Left lung (tissue), 10 donors: ENCODE data around the gene AXIN1. TPM values are rescaled to one million over a fixed set of nuclear protein-coding genes. Genes with fewer than 3 reads are reported as not detected.

ENCODE experiments used
- ATAC-seq: fragments of 200-7000 bp; cut with Tn5 transposase; one replicate; pipeline ENCODE4 v1.9.1; 2020; ENCODE audit warnings: moderate library complexity
- DNase-seq, 4 donors: peaks; one replicate each; pipeline ENCODE4 v3.0.0-alpha.2; 2013 to 2020
- H3K27ac ChIP-seq, 2 donors: fragments of 200-600 bp; sonication (generic) in 1 of 2; one replicate each; pipeline versions ENCODE4 v1.5.0 to v1.8.0; 2020 to 2021
- H3K27me3 ChIP-seq, 2 donors: fragments of 200-600 bp; sonication (generic) in 1 of 2; one replicate each; pipeline versions ENCODE4 v1.5.0 to v1.8.0; 2020 to 2021
- H3K36me3 ChIP-seq, 2 donors: fragments of 200-600 bp; sonication (generic) in 1 of 2; one replicate each; pipeline versions ENCODE4 v1.5.0 to v1.8.0; 2020 to 2021
- H3K4me1 ChIP-seq, 2 donors: fragments of 200-600 bp; one replicate each; pipeline ENCODE4 v1.8.0; 2021
- H3K4me3 ChIP-seq, 2 donors: fragments of 200-600 bp; sonication (generic) in 1 of 2; one replicate each; pipeline versions ENCODE4 v1.5.0 to v1.8.0; 2020 to 2021; ENCODE audit warnings: mild to moderate bottlenecking in 1 of 2
- H3K9me3 ChIP-seq, 2 donors: fragments of 200-600 bp; sonication (generic) in 1 of 2; one replicate each; pipeline versions ENCODE4 v1.5.0 to v1.8.0; 2020 to 2021
- intact Hi-C, 2 donors: fragments of 100-400 bp; cut with DNase I; formaldehyde crosslinking; loops; one replicate each; pipeline versions ENCODE4 v1.11.2 to v1.14.2; 2022
- polyA plus RNA-seq, 6 donors: library from polyadenylated mRNA; unstranded; fragments of 120-200 nt; gene quantifications; one replicate each; pipeline ENCODE4 v1.2.1, GENCODE V29; 2013; ENCODE audit not compliant: insufficient read length in 6 of 6
- total RNA-seq, 2 donors: library from RNA; stranded (reverse); fragmentation: NEBNext Ultra II Directional; extraction: Animal tissue kit (Norgen Biotek cat#: 25700); gene quantifications; one replicate each; pipeline ENCODE4 v1.2.1, GENCODE V29; 2021
- TF ChIP-seq, protein P1 (sequence below), 2 donors: fragments of 200-600 bp; sonication (generic) in 1 of 2; IDR thresholded peaks; one replicate each; pipeline versions ENCODE4 v1.5.0 to v1.8.0; 2021; ENCODE audit warnings: antibody characterized with exemption in 2 of 2
- donor health status: DM: no; HTN: yes; CAD: no.
- donor health status: DM: no; HTN: no; CAD: no.

AXIN1 gene
- total and polyA plus RNA-seq, 8 donors = 14.0 to 23.4 (median 18.0) TPM

DNA sequence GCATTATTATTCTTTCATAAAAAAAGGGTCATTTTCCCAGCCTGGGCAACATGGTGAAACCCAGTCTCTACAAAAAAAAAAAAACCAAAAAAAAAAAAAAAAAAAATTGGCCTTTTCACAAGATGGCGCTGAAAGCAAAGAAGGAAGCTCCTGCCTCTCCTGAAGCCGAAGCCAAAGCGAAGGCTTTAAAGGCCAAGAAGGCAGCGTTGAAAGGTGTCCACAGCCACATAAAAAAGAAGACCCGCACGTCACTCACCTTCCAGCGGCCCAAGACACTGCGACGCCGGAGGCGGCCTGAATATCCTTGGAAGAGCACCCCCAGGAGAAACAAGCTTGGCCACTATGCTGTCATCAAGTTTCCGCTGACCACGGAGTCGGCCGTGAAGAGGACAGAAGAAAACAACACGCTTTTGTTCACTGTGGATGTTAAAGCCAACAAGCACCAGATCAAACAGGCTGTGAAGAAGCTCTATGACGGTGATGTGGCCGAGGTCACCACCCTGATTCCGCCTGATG lies 34.2 kb upstream of the AXIN1 start:
- Histone ChIP-seq H3K27ac (no peak overlapping the region), H3K4me3 (no peak overlapping the region), H3K36me3 (no peaks in the 10 kb centered on the region), H3K27me3 (no peaks in the 10 kb centered on the region), H3K4me1 (peaks cover 0 to 21% of the 10 kb centered on the region in 2 donors), H3K9me3 (no peaks in the 10 kb centered on the region)
- TF ChIP-seq, protein P1, sequence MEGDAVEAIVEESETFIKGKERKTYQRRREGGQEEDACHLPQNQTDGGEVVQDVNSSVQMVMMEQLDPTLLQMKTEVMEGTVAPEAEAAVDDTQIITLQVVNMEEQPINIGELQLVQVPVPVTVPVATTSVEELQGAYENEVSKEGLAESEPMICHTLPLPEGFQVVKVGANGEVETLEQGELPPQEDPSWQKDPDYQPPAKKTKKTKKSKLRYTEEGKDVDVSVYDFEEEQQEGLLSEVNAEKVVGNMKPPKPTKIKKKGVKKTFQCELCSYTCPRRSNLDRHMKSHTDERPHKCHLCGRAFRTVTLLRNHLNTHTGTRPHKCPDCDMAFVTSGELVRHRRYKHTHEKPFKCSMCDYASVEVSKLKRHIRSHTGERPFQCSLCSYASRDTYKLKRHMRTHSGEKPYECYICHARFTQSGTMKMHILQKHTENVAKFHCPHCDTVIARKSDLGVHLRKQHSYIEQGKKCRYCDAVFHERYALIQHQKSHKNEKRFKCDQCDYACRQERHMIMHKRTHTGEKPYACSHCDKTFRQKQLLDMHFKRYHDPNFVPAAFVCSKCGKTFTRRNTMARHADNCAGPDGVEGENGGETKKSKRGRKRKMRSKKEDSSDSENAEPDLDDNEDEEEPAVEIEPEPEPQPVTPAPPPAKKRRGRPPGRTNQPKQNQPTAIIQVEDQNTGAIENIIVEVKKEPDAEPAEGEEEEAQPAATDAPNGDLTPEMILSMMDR (IDR thresholded peaks at IDR 0.05) = no peak
- no peak for DNase-seq
- intact Hi-C loops = no loop called here
- ATAC-seq = no peak

DNA sequence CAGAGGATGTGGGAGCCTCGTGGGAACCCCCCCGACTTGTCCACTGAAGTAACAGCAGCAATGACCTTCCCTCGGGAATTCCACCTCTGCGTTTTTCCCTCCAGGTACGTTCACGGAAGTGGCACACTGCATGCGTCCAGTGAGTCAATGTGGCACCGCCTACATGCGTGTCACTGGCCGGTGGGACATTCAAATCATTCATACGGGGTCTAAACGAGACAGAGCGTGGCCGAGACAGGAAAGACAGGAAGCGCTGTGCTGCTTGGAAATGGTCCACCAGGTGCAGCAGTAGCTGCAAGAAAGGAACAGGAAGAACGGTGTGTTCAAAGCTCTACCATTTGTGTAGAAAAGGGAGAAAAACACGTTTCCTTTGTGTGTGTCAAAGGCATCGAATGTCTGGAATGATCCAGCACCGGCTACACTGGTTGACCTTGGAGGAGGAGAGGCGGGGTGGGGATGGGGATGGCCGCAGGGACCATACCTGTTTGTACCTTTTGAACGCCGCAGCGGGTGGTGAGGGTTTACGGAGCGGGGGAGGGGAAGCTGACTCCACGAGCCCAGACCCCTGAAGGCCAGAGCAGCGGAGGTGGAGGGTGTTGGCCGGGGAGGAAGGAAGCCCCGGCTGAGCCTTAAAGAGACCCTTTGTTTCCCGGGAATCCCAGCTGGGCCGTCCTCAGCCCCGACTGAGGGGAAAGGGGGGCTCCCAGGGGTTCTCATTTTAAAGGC lies 31.0 kb upstream of the AXIN1 start:
- TF ChIP-seq, protein P1 (IDR thresholded peaks at IDR 0.05) = no peak
- peak overlapping the region; percentile 77 to 86 for H3K4me3 ChIP-seq
- no peaks in the 10 kb centered on the region for H3K36me3 ChIP-seq
- DNase-seq = peak in 2 of 4 donors; percentile 56 to 81
- H3K27me3 ChIP-seq = no peaks in the 10 kb centered on the region
- no peaks in the 10 kb centered on the region for H3K9me3 ChIP-seq
- peaks cover 18 to 46% of the 10 kb centered on the region in 2 donors for H3K4me1 ChIP-seq
- peak; percentile 24 for ATAC-seq
- peak overlapping the region; percentile 13 to 77 for H3K27ac ChIP-seq
- intact Hi-C loops = no loop called here

DNA sequence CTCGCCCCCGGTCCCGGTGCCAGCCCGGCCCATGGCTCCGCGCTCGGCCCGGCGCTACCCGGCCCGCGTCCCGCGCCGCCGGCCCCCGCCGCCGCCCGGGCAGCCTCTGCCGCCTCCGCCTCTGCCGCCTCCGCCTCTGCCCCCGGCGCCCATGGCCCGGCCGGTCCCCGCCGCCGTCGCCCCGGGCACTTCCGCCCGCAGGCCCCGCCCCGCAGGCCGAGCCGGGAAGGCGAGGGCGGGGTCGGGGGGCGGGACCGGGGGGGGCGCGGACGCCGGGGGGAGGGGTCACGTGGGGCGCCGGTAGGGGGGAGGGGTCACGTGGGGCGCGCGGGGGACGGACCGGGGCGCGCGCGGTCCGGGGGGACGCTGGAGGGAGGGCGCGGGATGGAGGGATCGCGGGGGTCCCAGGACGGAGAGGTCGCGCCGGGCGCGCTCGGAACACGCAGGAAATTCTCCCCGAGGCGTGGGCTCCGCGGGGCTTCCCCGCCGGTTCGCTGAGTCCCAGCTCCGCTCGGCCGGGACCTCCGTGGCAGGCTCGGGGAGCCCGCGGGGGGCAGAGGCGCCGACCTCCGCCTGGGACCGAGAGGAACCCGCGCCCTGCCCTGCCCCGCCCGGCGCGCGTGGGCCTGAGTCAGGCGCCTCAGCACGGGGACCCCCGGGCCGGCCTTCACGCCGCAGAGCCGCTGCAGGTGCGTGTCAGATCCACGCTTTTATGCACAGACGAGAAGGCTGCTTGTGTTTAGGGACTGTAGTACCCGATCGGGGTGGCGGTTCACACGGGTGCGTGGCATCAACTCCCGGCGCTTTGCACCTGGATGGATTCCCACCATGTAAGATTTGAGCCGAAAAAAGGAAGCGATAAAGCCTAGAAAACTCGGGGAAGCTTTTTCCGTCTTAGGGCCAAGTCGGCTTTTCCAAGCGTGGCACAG lies 29.5 kb upstream of the AXIN1 start, which contains the start of gene PGAP6:
PGAP6 (minus strand) TSS at position 190 of the 929 bp plus-strand sequence; CDS start at position 33, 157 bp downstream.
- H3K27ac ChIP-seq = peak within 1 kb of the TSS; percentile 69 to 79
- H3K36me3 ChIP-seq = peaks cover 0 to 8% of the 10 kb centered on the region in 2 donors
- H3K4me1 ChIP-seq = peaks cover 18 to 46% of the 10 kb centered on the region in 2 donors
- no peaks in the 10 kb centered on the region for H3K27me3 ChIP-seq
- peak within 1 kb of the TSS; percentile 77 to 99 for H3K4me3 ChIP-seq
- intact Hi-C loops = no loop called here
- TF ChIP-seq, protein P1 (IDR thresholded peaks at IDR 0.05) = no peak
- DNase-seq (peak in 2 of 4 donors; percentile 59 to 92), ATAC-seq (peak; percentile 51)
- no peaks in the 10 kb centered on the region for H3K9me3 ChIP-seq

DNA sequence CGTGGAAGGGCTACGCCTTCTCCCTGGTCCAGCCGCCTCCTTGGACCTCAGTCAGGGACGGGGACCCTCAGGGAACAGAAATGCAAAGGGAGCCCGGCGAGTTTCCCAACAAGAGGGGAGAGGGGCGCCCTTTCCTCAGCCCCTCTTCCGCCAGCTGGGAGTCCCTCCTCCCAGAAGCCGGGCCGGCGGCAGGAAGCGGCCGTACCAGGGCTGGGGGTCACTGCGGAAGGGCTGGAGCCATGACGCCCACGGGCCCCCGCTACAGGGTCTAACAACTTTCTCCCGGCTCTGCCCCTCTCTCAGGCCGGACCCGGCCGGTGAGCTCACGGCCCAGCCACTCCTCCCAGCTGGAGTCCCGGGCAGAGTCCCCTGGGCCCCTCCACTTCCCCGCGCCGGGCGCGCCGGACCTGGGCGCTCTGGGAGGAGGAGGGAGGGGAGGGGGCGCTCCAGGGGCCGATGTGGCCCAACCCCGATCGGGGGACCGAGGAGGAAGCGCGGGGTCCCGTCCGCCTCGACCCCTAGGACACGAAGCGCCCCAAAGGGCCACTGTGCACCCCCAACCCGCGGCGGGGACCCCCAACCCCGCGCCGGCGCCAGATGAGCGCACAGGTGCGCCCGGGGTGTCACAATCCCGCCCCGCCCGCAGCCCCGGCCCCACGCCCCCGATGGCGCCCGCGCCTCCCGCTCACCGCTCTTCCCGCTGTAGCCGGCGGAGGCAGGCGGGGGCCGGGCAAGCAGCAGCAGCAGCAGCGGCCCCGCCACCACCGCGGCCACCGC lies 28.7 kb upstream of the AXIN1 start:
- intact Hi-C loops = no loop called here
- H3K27me3 ChIP-seq = no peaks in the 10 kb centered on the region
- H3K4me3 ChIP-seq = peak overlapping the region; percentile 77 to 99
- H3K36me3 ChIP-seq = peaks cover 0 to 16% of the 10 kb centered on the region in 2 donors
- ATAC-seq (peak; percentile 11), DNase-seq (peak in 1 of 4 donors; percentile 89)
- H3K4me1 ChIP-seq = peaks cover 18 to 46% of the 10 kb centered on the region in 2 donors
- peak overlapping the region; percentile 39 to 79 for H3K27ac ChIP-seq
- TF ChIP-seq, protein P1 (IDR thresholded peaks at IDR 0.05) = no peak
- H3K9me3 ChIP-seq = no peaks in the 10 kb centered on the region
